Heart left ventricle (tissue), 13 donors: Measurements from ENCODE around the gene ZSCAN2.

ENCODE experiments used
- POLR2A ChIP-seq, 2 donors: fragments of 450-650 bp; IDR thresholded peaks; one replicate each; pipeline ENCODE4 v1.6.1; 2017; ENCODE audit warnings: antibody characterized with exemption in 2 of 2, mild to moderate bottlenecking in 2 of 2, moderate library complexity in 2 of 2
- TF ChIP-seq, protein P1 (sequence below), 12 donors: fragments of 200-600 bp; sonication (generic) in 4 of 12; IDR thresholded peaks; one replicate each; pipeline versions ENCODE4 v1.5.0 to v1.8.0; 2018 to 2022; ENCODE audit warnings: antibody characterized with exemption in 12 of 12, mild to moderate bottlenecking in 5 of 12
- donor health status: ischemic (EF 13 %, LVEDD 7.1; RV severe dilation, severe dysfunction).
- donor health status: DM: no; HTN: yes; CAD: no.
- donor health status: DM: no; HTN: no; CAD: no.
- donor health status: ischemic (EF 25% LVEDD 6.9; RV normal size, moderate dysfunction).
- donor health status: ischemic (EF 25% LVEDD 5.7; RV mildly dilated, moderate dysfunction).
- donor health status: ischemic (EF 35%, LVEDD 5.7; RV mildly dilated, moderate dysfunction).
- donor health status: nonischemic (EF 11% LVEDD 7.7; RV severe dilation, severe dysfunction).
- donor health status: DM: yes; HTN: yes; CAD: no.
- donor health status: PGD.
- donor health status: ischemic (EF 29% LVEDD 5.4; RV normal size, mild dysfunction).
- donor health status: nonischemic (EF 23%, LVEDD 6.1; RV moderate dilation, normal function).

DNA sequence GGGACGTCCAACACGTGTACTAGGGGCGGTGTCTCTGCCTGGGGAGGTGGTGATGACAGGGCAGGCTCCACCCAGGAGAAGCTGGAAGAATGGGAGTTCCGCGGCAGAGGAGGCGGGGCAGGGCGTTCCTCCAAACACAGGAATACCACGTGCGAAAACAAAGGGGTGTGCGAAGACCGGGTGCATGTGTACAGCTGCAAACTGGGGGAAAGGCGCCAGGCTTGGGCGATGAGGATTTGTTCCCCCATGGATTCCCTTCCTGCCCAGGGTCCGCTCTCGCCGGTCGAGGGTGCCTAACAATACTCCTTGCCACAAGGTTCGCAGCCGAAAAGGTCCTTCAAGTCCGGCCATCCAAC is 500 bp upstream of the ZSCAN2 start:
- TF ChIP-seq, protein P1, sequence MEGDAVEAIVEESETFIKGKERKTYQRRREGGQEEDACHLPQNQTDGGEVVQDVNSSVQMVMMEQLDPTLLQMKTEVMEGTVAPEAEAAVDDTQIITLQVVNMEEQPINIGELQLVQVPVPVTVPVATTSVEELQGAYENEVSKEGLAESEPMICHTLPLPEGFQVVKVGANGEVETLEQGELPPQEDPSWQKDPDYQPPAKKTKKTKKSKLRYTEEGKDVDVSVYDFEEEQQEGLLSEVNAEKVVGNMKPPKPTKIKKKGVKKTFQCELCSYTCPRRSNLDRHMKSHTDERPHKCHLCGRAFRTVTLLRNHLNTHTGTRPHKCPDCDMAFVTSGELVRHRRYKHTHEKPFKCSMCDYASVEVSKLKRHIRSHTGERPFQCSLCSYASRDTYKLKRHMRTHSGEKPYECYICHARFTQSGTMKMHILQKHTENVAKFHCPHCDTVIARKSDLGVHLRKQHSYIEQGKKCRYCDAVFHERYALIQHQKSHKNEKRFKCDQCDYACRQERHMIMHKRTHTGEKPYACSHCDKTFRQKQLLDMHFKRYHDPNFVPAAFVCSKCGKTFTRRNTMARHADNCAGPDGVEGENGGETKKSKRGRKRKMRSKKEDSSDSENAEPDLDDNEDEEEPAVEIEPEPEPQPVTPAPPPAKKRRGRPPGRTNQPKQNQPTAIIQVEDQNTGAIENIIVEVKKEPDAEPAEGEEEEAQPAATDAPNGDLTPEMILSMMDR (IDR thresholded peaks at IDR 0.05): no peak
- no peak for TF ChIP-seq POLR2A (IDR thresholded peaks at IDR 0.05)
